Sigmoid colon (tissue), 4 donors: ENCODE data around the gene RAB12.

Experiments used
- EP300 ChIP-seq, 4 donors: sonication (generic); formaldehyde crosslinking; IDR thresholded peaks; one replicate each; pipeline ENCODE4 v1.6.1; 2017; ENCODE audit warnings: antibody characterized with exemption in 4 of 4
- POLR2A ChIP-seq, 2 donors: fragments of 450-650 bp; IDR thresholded peaks; one replicate each; pipeline ENCODE4 v1.6.1; 2016; ENCODE audit warnings: antibody characterized with exemption in 2 of 2, mild to moderate bottlenecking in 2 of 2, moderate library complexity in 2 of 2
- POLR2AphosphoS5 ChIP-seq, 4 donors: sonication (generic); formaldehyde crosslinking; IDR thresholded peaks; one replicate each; pipeline ENCODE4 v1.6.1; 2017; ENCODE audit warnings: antibody characterized with exemption in 4 of 4
- TF ChIP-seq, protein P1 (sequence below), 4 experiments: fragments of 450-650 bp in 3 of 4; fragments of 200-600 bp in 1 of 4; IDR thresholded peaks; one replicate each; pipeline ENCODE4 v1.5.1; 2016 to 2019; ENCODE audit warnings: antibody characterized with exemption in 4 of 4, mild to moderate bottlenecking in 3 of 4, moderate library complexity in 2 of 4

DNA sequence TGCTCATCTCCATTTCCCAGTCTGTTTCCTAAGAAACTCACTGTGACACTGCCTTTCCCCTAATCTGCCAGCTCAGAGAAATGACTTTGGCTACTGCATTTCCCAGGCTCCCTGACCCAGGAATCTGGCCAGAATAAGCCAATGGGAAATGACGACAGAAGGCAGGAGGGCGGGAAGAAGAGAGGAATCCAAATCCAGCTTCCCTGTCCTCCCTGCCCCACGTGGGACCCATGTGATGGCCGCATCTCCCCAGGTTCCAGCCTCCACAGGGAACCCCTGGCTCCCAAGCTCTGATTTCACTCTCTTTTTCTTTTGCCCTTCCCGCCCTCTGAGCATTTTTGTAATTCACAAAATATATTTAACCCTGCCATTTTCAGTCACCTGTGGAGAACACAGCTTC, 37.8 kb upstream of the RAB12 start:
- TF ChIP-seq, protein P1, sequence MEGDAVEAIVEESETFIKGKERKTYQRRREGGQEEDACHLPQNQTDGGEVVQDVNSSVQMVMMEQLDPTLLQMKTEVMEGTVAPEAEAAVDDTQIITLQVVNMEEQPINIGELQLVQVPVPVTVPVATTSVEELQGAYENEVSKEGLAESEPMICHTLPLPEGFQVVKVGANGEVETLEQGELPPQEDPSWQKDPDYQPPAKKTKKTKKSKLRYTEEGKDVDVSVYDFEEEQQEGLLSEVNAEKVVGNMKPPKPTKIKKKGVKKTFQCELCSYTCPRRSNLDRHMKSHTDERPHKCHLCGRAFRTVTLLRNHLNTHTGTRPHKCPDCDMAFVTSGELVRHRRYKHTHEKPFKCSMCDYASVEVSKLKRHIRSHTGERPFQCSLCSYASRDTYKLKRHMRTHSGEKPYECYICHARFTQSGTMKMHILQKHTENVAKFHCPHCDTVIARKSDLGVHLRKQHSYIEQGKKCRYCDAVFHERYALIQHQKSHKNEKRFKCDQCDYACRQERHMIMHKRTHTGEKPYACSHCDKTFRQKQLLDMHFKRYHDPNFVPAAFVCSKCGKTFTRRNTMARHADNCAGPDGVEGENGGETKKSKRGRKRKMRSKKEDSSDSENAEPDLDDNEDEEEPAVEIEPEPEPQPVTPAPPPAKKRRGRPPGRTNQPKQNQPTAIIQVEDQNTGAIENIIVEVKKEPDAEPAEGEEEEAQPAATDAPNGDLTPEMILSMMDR (IDR thresholded peaks at IDR 0.05), result no peak
- TF ChIP-seq POLR2AphosphoS5 (IDR thresholded peaks at IDR 0.05) (no peak), POLR2A (IDR thresholded peaks at IDR 0.05) (no peak), EP300 (IDR thresholded peaks at IDR 0.05) (no peak)
